ENCODE data around the gene WIPF2.
"Not testable (repeated sequence)": the region's sequence is repeated elsewhere in the genome, so short reads cannot be mapped to it uniquely, and the experiment has no call there.

The WIPF2 gene

DNA sequence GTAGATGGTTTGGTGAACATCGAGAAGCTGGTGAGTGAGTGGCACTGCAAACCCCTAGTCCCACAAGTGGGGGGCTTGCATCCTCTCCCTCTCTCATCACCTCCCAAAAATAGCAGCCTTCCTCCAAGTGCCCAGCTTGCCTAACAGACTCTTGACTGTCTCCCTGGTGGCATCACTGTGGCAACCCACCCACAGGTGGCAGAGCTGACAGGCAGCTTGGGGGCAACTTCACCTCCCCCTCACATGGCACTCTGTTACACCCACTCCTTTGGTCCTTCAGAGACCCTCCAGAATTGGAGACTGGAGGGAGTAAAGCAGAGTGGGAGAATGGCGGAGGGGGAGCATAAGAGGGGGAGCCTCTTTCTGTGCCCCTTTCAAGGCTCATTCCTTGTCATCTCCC is 26.1 kb upstream of the WIPF2 start:
- no peak for DNase-seq (ENCODE audit: low read depth in 2 of 2)

DNA sequence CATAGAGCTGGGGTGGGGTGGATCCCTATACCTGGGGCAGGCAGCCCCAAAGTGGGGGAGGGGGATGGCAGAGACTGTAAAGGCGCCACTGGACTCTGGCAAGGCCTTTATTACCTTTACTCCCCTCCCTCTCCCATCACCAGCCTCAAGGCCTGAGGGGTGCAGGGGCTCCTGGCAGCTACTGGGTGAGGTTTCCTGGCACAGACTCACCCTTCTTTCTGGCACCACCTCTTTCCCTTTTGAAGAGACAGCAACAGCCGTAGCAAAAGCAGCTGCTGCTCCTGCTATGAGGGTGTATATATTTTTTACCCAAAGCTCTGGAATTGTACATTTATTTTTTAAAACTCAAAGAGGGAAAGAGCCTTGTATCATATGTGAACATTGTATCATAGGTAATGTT is 24.3 kb upstream of the WIPF2 start:
- no peak for DNase-seq (ENCODE audit: low read depth in 2 of 2)

DNA sequence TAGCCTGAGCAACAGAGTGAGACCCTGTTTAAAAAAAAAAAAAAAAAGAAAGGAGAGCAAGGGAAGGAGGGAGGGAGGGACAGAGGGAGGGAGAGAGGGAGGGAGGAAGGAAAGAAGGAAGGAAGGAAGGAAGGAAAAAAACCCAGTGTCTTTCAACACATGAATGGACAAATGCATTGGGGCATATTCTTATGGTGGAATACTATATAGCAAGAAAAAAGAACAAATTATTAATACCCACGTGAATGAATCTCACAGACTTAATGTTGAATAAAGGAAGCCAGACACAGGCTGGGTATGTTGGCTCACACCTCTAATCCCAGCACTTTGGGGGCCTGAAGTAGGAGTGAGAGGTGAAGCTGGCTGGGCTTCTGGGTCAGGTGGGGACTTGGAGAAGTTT is 21.6 kb upstream of the WIPF2 start:
- no peak for DNase-seq (ENCODE audit: low read depth in 2 of 2)

DNA sequence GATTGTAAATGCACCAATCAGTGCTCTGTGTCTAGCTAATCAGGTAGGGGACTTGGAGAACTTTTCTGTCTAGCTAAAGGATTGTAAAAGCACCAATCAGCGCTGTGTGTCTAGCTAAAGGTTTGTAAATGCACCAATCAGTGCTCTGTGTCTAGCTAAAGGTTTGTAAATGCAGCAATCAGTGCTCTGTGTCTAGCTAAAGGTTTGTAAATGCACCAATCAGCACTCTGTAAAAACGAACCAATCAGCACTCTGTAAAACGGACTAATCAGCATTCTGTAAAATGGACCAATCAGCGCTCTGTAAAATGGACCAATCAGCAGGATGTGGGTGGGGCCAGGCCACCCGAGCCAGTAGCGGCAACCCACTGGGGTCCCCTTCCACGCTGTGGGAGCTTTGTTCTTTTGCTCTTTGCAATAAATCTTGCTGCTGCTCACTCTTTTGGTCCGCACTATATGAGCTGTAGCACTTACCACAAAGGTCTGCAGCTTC is 21.1 kb upstream of the WIPF2 start:
- DNase-seq (ENCODE audit: low read depth in 2 of 2) = not testable (repeated sequence)

DNA sequence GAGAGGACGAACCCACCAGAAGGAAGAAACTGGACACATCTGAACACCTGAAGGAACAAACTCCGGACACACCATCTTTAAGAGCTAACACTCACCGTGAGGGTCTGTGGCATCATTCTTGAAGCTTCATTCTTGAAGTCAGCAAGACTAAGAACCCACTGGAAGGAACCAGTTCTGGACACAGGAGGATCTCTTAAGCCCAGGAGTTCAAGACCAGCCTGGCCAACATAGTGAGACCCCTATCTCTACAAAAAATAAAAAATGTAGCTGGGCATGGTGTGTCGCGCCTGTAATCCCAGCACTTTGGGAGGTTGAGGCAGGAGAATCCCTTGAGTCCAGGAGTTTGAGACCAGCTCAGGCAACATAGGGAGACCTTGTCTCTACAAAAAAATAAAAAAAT is 20.5 kb upstream of the WIPF2 start:
- no peak for DNase-seq (ENCODE audit: low read depth in 2 of 2)

DNA sequence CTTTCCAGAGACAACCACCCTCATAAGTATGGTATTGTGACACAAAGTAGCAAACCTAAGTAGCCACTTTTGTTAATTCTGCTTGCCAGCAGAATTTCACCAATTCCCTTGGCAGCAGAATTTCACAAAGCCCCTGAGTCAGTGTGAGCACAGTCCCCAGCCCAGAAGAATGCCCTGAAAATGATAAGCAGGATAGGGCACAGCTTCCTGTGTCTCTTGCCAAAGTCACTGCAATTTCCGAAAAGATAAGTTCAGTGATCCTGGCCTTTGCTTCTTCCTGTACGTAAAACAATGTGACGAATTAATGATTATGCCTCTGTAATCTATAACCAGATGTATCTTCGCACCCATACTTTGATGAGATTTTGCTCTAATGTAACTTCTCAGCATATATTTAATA is 16.0 kb upstream of the WIPF2 start:
- DNase-seq (ENCODE audit: low read depth in 2 of 2) = no peak

DNA sequence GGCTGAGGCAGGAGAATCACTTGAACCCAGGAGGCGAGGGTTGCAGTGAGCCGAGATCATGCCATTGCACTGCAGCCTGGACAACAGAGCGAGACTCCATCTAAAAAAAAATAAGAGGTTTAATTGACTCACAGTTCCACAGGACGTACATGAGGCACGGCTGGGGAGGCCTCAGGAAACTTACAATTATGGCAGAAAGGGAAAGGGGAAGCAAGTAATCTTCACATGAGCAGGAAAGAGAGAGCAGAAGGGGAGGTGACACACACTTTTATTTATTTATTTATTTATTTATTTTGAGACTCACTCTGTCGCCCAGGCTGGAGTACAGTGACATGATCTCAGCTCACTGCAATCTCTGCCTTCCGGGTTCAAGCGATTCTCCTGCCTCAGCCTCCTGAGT is 12.9 kb upstream of the WIPF2 start:
- DNase-seq (ENCODE audit: low read depth in 2 of 2) = not testable (repeated sequence)

DNA sequence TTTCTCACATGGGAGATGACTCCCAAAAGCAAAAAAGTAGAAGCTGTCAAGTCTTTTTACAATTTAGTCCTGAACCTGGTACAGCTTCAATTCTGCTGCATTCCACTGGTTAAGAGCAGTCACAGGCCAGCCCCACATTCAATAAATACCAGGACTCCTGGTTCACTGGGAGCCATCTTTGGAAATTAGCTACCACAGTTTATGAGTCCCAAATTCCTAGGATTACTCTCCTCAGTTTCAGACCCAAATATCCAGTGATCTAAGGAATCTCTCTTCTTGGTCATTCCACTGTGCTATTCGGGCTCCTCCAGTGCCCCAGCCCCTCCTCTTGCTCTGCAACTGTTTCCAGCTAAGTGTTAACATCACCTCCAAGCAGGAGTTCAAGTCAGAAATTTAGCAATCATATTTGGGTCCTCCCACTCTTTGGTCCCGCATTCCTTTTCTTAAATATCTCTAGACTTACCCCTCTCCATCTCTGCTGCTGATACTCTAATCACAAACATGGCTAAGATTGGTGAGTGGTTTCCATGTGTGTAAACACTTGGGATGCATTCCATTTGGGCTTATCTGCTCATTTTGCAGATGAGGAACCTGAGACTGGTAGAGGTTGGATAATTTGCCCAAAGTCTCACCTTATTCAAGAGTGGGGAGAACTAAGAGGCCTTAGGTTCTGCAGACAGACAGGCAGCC is 9.6 kb upstream of the WIPF2 start:
- no peak for DNase-seq (ENCODE audit: low read depth in 2 of 2)

DNA sequence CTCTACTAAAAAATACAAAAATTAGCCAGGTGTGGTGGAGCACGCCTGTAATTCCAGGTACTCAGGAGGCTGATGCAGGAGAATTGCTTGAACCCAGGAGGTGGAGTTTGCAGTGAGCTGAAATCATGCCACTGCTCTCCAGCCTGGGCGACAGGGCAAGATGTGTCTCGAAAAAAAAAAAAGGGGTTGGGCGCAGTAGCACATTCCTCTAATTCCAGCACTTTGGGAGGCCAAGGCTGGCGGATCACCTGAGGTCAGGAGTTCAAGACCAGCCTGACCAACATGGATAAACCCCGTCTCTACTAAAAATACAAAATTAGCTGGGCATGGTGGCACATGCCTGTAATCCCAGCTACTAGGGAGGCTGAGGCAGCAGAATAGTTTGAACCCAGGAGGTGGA is 5.2 kb upstream of the WIPF2 start:
- not testable (repeated sequence) for DNase-seq (ENCODE audit: low read depth in 2 of 2)

DNA sequence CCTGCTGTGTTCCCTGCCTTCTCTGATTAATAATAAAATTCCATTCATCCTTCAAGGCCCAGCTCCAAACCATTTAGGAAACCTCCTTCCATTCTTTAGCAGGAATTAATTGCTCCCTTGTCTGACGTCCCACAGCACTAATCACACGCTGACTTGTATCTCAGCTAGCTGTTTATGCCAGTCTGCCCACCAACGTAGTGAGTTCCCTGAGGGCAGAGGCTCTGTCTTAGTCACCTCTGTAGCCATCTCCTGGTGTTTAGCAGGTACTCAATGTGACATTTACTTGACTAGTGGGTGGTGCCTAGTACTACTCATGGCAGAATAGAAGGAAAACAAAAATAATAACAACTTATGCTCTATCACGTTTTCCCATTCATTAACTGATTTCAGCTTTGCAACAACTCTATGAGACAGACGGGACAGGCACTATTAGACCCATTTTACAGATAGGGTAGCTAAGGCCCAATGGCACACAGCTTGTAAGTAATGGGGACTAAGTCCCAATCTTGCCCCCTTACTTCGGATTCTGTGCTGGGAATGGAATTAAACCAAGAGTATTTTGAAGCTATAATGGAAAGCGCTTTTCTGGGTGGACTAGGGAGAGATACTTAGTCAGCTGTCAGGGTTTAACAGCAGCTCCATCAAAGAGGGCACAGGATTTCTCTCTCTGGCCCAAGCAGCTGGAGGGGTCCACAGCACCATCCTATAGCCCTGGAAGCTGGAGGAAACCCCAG is 931 bp upstream of the WIPF2 start:
- no peak for DNase-seq (ENCODE audit: low read depth in 2 of 2)

DNA sequence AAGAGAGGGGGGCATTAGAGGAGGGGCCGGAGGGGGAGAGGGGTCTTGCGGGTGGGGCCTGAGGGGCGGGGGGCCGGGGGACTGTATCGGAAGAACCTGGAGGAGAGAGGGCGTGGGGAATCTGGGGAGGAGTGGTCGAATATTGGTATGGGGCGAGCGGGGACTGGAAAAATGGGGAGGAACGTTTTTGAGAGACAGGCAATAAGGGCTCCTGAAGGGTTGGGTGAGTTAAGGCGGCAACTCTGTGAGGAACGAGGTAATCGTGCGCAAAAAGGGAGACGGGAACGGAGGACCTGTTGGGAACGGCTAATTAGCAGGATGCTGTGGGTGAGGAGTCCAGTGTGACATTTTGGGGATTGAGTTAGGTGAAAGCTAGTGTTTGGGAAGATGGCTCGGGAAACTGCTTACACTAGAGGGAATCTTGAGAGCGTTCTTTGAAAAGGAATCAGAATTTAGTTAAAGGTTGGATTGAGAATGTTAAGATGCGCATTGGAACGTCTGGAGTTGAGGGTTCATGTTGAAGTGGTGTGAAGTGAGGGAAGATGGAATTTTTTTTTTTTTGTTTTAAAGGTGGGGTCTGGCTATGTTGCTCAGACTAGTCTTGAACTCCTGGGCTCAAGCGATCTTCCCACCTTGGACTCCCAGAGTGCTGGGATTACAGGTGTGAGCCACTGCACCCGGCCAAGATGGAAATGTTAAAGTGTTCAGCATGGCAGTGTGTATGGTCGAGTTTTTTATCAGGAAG is 662 bp downstream of the WIPF2 start:
- peak in 1 of 2 donors; percentile 5 for DNase-seq (ENCODE audit: low read depth in 2 of 2)

DNA sequence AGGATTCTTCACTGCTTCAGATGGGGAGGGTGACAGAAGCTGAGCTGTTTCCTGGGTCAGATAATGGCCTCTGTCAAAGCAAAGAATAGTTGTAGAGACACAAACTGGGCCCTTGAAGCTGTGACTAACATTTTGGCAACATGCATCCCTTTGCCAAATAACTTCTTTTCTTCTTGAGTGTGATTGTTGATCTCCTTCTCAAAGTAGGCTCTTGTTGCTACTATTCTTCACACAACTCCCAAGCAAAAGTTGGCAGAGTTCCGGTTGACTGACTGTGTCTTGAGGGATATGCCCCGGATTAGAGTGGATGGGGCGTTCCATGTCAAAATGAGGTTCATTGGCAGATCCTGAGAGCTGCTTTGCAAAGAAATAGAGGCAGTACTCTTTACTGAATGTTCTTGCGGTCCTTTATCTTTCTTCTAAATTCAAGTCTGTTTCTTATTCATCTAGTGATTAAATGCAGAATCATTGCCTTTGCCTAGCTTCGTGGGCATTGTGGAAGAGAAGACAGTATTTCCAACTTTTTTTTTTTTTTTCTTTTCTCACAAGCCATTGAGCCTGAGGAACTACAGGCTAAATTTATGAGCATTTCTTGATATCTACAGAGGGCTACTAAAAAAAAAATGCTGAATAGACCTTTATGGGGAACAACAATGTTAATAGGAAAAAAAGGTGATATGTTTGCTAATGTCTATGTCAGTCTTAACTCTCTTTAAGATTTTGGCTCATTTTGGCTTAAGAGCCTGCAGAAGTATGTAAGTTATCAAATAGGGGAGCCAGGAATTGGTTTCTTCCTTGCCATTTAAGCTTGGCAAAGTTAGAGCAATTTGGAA is 5.8 kb downstream of the WIPF2 start:
- no peak for DNase-seq (ENCODE audit: low read depth in 2 of 2)

DNA sequence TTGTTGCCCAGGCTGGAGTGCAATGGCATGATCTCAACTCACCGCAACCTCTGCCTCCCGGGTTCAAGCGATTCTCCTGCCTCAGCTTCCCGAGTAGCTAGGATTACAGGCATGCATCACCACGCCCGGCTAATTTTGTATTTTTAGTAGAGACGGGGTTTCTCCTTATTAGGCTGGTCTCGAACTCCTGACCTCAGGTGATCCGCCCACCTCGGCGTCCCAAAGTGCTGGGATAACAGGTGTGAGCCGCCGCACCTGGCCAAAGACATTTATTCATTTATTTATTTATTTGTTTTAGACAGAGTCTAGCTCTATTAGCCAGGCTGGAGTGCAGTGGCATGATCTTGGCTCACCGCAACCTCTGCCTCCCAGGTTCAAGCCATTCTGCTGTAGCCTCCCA is 10.0 kb downstream of the WIPF2 start:
- not testable (repeated sequence) for DNase-seq (ENCODE audit: low read depth in 2 of 2)

DNA sequence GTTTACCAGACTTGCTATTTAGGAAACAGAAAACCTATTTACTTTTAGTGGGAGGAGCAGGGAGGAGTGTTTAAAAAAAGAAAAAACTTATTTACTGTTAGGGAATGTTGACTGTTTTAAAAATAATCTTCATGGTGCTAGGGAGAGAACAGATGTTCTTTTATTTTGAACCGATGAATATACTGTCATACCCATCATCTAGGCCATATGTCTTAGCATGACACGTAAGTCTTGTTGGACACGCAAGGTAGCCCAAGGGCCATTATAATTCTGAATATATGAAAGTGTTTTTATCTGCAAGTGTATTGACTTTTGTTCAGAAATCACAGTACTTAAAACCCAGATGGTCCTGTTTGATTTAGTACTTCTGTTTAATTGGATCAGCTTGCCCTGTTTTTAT is 11.6 kb downstream of the WIPF2 start:
- DNase-seq (ENCODE audit: low read depth in 2 of 2) = no peak

DNA sequence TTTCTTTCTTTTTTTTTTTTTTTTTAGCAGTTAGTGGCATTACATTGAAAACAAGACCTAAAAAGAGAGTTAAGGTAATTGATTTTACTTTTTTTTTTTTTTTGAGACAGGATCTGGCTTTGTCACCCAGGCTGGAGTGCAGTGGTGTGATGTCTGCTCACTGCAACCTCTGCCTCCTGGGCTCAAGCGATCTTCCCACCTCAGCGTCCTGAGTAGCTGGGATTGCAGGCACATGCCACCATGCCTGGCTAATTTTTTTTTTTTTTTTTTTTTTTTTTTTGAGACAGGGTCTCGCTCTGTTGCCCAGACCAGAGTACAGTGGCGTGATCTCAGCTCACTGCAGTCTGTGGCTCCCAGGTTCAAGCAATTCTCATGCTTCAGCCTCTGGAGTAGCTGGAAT is 12.8 kb downstream of the WIPF2 start:
- not testable (repeated sequence) for DNase-seq (ENCODE audit: low read depth in 2 of 2)

DNA sequence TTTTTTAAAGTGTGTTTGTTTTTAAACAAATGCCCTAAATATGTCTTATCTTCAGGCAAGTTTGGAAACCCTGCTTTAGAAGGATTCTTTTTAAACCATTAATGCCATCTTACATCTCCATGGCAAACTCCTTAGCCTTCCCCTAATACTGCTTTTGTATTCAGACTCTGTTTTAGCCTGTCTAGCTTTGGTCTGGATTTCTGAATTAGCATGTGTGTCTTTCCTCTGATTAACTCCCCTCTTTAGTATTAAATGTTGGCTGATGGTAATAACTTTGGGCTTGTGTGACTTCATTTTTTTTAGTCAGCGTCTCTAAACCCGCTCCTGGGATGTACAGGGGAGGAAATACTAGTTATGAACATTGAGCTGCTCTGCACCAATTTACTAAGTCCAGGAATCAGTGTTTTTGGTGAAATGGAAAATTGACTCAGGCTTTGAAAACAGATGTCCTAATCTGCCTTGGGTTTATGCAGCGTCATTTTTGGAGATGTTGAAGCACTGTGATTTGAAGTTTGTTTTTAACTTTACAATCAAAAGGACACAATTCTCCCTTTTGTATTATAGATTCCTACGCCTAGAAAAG is 22.2 kb downstream of the WIPF2 start:
- DNase-seq (ENCODE audit: low read depth in 2 of 2) = no peak

DNA sequence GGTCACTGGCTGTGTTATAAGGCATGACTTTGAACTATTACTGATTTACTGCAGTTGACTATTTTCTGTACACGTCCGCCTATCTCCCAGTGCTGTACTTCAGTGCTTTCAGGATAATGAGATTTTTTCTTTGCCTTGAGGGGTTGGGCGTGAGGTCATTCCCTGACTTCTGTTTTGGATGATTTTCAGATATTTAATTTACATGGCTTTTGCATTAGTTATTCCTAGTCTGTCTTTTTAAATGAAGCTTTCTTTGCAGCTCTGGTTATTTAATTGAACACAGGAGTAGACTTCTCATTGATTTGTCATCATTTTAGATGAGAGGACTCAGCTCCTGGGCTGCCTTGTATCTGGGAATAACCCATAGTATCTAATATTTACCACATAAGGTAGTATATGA is 23.7 kb downstream of the WIPF2 start:
- DNase-seq (ENCODE audit: low read depth in 2 of 2) = no peak

DNA sequence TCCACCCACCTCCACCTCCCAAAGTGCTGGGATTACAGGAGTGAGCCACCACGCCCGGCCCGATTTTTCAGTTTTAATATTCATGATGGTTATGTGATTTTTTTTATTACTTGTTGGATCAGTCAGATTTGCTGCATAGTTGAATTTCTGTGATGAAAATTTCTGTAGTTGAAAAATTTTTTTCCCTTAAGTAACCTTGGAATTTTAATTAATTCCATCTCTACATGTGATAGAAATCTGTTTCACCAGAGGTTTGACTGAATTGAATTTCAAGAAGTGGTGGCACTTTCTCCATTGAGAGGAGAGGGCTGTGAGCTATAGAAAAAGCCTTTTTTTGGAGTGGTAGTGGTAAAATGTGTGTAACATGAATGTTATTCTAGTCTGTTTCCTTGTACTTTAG is 24.7 kb downstream of the WIPF2 start:
- DNase-seq (ENCODE audit: low read depth in 2 of 2) = no peak

DNA sequence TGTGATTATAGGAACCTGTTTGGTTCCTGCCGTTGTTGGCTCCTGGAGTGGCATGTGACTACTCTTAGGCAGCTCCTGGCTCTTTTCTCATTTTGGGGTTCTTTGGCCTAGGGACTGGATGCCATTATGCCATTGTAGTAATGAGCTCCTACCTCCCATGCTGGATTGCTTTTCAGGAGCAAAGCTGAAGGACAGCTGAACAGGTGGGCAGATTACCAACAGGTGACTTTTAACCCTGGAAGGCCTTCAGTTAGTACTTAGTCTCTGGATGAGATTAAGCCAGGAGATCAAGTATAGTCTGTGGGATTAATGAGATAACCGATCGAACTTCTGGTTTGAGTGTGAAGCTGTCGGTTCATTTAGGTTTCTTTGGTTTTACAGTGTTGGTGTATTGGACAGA is 25.2 kb downstream of the WIPF2 start:
- no peak for DNase-seq (ENCODE audit: low read depth in 2 of 2)

DNA sequence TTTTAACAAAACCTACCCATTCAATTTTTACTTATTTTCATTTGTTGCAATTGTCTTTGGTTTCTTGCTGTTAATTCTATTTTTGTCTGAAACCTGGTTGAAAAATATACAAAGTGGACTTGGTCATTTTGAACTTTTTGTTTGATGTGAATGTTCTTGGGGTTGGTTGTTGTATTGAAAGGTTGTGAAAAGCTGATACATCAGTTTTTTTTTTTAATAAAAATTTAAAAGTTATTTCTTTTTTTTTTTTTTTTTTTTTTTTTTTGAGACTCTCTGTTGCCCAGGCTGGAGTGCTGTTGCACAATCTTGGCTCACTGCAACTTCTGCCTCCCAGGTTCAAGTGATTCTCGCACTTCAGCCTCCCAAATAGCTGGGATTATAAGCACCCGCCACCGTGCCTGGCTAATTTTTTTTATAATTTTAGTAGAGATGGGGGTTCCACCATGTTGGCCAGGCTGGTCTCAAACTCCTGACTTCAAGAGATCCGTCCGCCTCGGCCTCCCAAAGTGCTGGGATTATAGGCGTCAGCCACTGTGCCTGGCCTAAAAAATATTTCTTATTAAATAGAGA is 28.9 kb downstream of the WIPF2 start:
- DNase-seq (ENCODE audit: low read depth in 2 of 2) = no peak

DNA sequence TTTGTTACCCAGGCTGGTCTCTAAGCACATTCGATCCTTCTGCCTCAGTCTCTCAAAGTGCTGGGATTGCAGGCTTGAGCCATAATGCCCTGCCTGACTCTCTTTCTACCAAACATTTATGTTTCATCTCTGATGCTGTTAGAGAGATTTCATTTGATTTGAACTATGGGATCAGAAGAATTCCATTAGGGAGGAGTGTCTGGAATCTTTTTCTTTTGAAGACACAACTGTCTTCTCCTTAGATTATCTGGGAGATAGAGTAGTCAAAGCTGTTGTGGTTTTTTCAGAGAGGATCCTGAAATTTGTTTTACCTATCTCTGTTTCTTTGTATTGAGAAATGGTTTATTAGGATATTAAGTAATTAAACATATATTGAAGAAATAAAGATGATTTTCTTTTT is 29.4 kb downstream of the WIPF2 start:
- no peak for DNase-seq (ENCODE audit: low read depth in 2 of 2)
